ENCODE measurements around the gene SPR. TPM values are rescaled to one million over a fixed set of nuclear protein-coding genes. Genes with fewer than 3 reads are reported as not detected.
A peak's percentile ranks its signal among the peaks of the same experiment; 100 is the strongest.

Gene SPR
- total and polyA plus RNA-seq, 2 of the 13 experiments (the other 11 are each of a cell fraction or from before 2014, with no cell fraction given), result 34.0 to 96.0 TPM

DNA sequence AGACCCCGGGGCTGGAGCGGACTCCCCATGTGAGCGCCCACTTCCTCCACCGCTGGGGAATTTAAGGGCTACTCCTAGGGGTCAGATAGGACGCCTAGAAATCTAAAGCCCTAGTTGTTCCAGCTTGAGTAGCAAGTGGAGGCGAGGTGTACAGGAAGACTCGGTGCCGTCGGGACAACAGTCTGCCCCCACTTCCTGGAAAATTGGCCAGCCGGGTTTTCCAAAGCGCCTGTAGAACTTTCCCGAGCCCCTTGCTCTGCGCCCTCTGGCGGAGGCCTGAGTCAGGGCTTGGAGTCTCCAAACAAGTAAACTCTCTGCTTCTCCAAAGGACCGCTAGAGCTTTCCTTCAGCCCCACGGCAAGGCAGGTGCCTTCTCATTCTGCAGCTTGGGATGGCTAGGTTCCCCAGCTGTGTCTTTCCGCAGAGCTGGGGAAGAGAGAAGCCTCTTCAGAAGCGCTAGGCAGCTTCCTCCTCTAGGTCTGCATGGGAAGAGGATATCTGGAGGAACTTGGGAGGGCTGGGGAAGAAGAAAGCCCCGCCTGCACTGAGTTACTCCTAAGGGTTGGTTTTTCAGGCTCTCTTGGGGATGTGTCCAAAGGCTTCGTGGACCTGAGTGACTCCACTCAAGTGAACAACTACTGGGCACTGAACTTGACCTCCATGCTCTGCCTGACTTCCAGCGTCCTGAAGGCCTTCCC is 681 bp downstream of the SPR start (continued):
- TF ChIP-seq, protein P1, sequence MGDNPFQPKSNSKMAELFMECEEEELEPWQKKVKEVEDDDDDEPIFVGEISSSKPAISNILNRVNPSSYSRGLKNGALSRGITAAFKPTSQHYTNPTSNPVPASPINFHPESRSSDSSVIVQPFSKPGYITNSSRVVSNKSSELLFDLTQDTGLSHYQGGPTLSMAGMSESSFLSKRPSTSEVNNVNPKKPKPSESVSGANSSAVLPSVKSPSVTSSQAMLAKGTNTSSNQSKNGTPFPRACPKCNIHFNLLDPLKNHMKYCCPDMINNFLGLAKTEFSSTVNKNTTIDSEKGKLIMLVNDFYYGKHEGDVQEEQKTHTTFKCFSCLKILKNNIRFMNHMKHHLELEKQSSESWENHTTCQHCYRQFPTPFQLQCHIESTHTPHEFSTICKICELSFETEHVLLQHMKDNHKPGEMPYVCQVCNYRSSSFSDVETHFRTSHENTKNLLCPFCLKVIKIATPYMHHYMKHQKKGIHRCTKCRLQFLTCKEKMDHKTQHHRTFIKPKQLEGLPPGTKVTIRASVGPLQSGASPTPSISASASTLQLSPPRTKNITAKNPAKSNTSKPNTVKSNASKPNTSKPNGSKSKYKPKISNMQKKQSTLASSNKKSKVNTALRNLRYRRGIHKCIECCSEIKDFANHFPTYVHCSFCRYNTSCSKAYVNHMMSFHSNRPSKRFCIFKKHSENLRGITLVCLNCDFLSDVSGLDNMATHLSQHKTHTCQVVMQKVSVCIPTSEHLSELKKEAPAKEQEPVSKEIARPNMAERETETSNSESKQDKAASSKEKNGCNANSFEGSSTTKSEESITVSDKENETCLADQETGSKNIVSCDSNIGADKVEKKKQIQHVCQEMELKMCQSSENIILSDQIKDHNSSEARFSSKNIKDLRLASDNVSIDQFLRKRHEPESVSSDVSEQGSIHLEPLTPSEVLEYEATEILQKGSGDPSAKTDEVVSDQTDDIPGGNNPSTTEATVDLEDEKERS (CRISPR knock-in tag; IDR thresholded peaks at IDR 0.05), result 0 out of 2 replicates have a peak, but pooled peaks have one; percentile 24
- TF ChIP-seq ZNF124 (CRISPR knock-in tag; IDR thresholded peaks at IDR 0.05) (peak; percentile 88), ZNF782 (CRISPR knock-in tag; IDR thresholded peaks at IDR 0.05; ENCODE audit: borderline replicate concordance) (no peak; the same call in 1 of the 2 replicates), ATF7 (IDR thresholded peaks at IDR 0.05) (no peak), ATF7 (CRISPR knock-in tag; IDR thresholded peaks at IDR 0.05) (no peak), MAZ (IDR thresholded peaks at IDR 0.05; ENCODE audit: borderline replicate concordance, low read depth, low read length) (0 out of 2 replicates have a peak, but pooled peaks have one; percentile 60), MAZ (CRISPR knock-in tag; IDR thresholded peaks at IDR 0.05; ENCODE audit: low read depth) (no peak), ZNF292 (CRISPR knock-in tag; IDR thresholded peaks at IDR 0.05; ENCODE audit: borderline replicate concordance, low read depth) (no peak), MAF1 (CRISPR knock-in tag; IDR thresholded peaks at IDR 0.05; ENCODE audit: borderline replicate concordance) (no peak), RFX1 (IDR thresholded peaks at IDR 0.05) (no peak), JUNB (CRISPR knock-in tag; IDR thresholded peaks at IDR 0.05; ENCODE audit: borderline replicate concordance) (no peak), RAD51 (IDR thresholded peaks at IDR 0.05; ENCODE audit: borderline replicate concordance) (no peak), CBFB (CRISPR knock-in tag; IDR thresholded peaks at IDR 0.05) (no peak), ZNF570 (CRISPR knock-in tag; IDR thresholded peaks at IDR 0.05; ENCODE audit: borderline replicate concordance) (no peak), KAT2B (IDR thresholded peaks at IDR 0.05; ENCODE audit: borderline replicate concordance, low read depth, low read length) (no peak), ZNF441 (CRISPR knock-in tag; IDR thresholded peaks at IDR 0.05; ENCODE audit: borderline replicate concordance) (0 out of 2 replicates have a peak, but pooled peaks have one; percentile 51)
- TF ChIP-seq, protein P2, sequence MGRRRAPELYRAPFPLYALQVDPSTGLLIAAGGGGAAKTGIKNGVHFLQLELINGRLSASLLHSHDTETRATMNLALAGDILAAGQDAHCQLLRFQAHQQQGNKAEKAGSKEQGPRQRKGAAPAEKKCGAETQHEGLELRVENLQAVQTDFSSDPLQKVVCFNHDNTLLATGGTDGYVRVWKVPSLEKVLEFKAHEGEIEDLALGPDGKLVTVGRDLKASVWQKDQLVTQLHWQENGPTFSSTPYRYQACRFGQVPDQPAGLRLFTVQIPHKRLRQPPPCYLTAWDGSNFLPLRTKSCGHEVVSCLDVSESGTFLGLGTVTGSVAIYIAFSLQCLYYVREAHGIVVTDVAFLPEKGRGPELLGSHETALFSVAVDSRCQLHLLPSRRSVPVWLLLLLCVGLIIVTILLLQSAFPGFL (CRISPR knock-in tag; IDR thresholded peaks at IDR 0.05), result no peak
- TF ChIP-seq, protein P3, sequence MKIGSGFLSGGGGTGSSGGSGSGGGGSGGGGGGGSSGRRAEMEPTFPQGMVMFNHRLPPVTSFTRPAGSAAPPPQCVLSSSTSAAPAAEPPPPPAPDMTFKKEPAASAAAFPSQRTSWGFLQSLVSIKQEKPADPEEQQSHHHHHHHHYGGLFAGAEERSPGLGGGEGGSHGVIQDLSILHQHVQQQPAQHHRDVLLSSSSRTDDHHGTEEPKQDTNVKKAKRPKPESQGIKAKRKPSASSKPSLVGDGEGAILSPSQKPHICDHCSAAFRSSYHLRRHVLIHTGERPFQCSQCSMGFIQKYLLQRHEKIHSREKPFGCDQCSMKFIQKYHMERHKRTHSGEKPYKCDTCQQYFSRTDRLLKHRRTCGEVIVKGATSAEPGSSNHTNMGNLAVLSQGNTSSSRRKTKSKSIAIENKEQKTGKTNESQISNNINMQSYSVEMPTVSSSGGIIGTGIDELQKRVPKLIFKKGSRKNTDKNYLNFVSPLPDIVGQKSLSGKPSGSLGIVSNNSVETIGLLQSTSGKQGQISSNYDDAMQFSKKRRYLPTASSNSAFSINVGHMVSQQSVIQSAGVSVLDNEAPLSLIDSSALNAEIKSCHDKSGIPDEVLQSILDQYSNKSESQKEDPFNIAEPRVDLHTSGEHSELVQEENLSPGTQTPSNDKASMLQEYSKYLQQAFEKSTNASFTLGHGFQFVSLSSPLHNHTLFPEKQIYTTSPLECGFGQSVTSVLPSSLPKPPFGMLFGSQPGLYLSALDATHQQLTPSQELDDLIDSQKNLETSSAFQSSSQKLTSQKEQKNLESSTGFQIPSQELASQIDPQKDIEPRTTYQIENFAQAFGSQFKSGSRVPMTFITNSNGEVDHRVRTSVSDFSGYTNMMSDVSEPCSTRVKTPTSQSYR (CRISPR knock-in tag; IDR thresholded peaks at IDR 0.05; ENCODE audit: borderline replicate concordance), result no peak; the same call in 1 of the 2 replicates
- TF ChIP-seq, protein P4, sequence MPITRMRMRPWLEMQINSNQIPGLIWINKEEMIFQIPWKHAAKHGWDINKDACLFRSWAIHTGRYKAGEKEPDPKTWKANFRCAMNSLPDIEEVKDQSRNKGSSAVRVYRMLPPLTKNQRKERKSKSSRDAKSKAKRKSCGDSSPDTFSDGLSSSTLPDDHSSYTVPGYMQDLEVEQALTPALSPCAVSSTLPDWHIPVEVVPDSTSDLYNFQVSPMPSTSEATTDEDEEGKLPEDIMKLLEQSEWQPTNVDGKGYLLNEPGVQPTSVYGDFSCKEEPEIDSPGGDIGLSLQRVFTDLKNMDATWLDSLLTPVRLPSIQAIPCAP (CRISPR knock-in tag; IDR thresholded peaks at IDR 0.05; ENCODE audit: low read depth), result no peak
- TF ChIP-seq, protein P5, sequence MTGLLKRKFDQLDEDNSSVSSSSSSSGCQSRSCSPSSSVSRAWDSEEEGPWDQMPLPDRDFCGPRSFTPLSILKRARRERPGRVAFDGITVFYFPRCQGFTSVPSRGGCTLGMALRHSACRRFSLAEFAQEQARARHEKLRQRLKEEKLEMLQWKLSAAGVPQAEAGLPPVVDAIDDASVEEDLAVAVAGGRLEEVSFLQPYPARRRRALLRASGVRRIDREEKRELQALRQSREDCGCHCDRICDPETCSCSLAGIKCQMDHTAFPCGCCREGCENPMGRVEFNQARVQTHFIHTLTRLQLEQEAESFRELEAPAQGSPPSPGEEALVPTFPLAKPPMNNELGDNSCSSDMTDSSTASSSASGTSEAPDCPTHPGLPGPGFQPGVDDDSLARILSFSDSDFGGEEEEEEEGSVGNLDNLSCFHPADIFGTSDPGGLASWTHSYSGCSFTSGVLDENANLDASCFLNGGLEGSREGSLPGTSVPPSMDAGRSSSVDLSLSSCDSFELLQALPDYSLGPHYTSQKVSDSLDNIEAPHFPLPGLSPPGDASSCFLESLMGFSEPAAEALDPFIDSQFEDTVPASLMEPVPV (CRISPR knock-in tag; IDR thresholded peaks at IDR 0.05), result no peak
